CD4-positive, alpha-beta T cell treated with Interleukin-1 beta for 1 hour (primary cell): ENCODE measurements around the gene CCDC117.
"Not testable (repeated sequence)": the region's sequence is repeated elsewhere in the genome, so short reads cannot be mapped to it uniquely, and the experiment has no call there.

ENCODE experiments used
- DNase-seq, 2 donors: peaks; one replicate each; pipeline ENCODE4 v3.0.0-alpha.2; 2020 to 2022

The CCDC117 gene

GRCh38 chr22:28772633-28773460 is at the start of gene CCDC117:
TSS of gene CCDC117 (plus strand) at chr22:28772695. CDS start at chr22:28772850, 155 bp downstream.
- peak; percentile 94 to 95 for DNase-seq

DNA sequence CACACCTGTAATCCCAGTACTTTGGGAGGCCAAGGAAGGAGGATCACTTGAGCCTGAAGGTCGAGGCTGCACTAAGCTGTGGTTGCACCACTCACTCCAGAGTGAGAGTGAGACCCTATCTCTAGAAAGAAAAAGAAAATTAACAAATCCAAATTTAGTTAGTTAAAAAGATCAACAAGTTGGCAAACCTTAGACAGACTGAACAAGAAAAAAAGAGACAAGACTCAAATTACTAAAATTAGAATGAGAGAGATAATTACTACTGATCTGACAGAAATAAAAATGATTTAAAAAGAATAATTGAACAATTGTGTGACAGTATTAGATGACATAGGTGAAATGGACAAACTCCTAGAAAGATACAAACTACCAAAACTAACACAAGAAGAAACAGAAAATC is 44.5 kb upstream of the CCDC117 start:
- no peak for DNase-seq

DNA sequence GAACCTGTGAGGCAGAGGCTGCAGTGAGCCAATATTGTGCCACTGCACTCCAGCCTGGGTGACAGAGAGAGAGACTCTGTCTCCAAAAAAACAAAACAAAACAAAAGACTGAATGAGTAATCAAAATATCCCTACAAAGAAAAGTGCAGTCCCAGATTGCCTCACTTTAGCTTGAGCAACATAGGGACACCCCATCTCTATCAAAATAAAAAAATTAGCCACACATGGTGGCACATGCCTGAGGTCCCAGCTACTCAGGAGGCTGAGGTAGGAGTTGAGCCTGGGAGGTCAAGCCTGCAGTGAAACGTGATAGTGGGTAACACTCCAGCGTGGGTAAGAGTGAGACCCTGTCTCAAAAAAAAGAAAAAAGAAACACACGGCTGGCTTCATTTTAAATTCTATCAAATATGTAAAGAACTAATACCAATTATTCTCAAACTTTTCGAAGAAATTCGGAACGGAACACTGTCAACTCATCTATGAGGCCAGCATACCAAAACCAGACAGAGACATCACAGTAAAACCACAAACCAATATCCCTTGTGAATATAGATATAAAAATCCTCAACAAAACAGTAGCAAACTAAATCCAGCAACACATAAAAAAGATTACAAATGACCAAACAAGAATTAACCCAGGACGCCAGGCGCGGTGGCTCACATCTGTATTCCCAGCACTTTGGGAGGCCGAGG is 43.7 kb upstream of the CCDC117 start:
- no peak for DNase-seq

GRCh38 chr22:28730179-28730578 is 42.3 kb upstream of the CCDC117 start:
- no peak for DNase-seq

DNA sequence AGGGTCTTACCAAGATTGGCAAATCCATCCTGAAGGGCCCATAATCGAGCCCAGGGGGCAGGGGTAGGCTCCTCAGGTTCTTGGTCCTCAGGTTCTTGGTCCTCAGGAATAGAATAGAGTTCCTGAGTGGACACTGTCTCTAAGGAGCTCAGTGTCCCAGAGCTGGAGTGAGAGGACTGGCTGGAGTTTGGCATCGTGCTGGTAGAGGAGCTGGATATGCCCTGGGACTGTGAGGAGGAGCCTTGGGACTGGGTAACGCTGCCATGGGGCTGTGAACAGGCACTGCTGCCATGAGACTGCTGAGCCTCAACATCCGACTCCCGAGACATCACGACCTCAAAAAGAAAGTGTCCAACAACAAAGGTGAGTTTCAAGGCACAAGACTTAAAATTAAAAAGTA is 38.1 kb upstream of the CCDC117 start:
- DNase-seq: no peak

GRCh38 chr22:28736301-28737155 is 36.0 kb upstream of the CCDC117 start:
- DNase-seq: no peak

DNA sequence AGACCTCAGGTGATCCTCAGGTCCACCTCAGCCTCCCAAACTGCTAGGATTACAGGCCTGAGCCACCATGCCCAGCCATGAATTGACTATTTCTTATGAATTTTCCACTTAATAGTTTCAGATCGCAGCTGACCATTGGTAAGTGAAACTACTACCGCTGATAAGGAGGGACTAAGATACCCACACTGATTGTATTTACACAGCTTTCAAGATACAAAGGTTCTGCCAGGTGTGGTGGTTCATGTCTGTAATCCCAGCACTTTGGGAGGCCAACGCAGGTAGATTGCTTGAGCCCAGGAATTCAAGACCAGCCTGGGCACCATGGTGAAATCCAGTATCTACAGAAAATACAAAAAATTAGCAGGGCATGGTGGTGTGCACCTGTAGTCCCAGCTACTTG is 34.8 kb upstream of the CCDC117 start:
- DNase-seq: no peak

DNA sequence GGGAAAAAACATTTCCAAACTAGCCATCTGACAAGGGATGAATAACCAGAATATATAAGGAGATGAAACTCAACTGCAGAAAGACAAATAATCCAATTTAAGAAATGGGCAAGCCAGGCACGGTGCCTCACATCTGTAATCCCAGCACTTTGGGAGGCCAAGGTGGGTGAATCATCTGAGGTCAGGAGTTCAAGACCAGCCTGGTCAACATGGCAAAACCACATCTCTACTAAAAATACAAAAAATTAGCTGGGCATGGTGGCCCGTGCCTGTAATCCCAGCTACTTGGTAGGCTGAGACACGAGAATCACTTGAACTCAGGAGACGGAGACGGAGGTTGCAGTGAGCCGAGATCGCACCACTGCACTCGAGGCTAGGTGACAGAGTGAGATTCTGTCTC is 33.6 kb upstream of the CCDC117 start:
- DNase-seq: not testable (repeated sequence)

GRCh38 chr22:28741200-28741784 is 31.2 kb upstream of the CCDC117 start:
- no peak for DNase-seq

- DNase-seq: peak; percentile 98
Observed at GRCh38 chr22:28741785-28742561, 30.5 kb upstream of the CCDC117 start, which contains the start of the genes CHEK2 and HSCB. TSS of gene CHEK2 (minus strand) at chr22:28741820. CDS start at chr22:28734721, 7,099 bp downstream. TSS of gene HSCB (plus strand) at chr22:28742039. CDS start at chr22:28742096, 57 bp downstream.

DNA sequence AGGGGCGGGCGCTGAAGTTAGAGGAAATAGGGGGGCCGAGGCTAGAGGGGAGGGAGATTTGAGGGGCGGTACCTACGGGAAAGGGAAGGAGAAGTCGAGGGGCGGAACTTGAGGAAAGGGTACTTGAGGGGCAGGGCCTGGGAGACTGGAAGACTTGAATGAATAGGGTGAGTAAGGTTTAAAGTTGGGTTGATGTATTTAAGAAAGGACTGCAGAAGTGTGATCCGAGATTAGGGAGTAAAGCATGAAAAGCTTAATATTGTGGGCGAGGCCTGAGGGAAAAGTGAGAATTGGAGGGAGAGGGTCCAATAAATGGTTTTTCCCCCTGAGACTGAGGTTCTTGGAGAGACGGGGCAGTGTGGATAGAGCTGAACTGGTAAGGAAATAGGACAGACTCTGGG is 29.9 kb upstream of the CCDC117 start:
- DNase-seq: no peak

- no peak for DNase-seq
Observed at GRCh38 chr22:28743852-28744251, 28.6 kb upstream of the CCDC117 start.

GRCh38 chr22:28750471-28750881 is 22.0 kb upstream of the CCDC117 start:
- no peak for DNase-seq

DNA sequence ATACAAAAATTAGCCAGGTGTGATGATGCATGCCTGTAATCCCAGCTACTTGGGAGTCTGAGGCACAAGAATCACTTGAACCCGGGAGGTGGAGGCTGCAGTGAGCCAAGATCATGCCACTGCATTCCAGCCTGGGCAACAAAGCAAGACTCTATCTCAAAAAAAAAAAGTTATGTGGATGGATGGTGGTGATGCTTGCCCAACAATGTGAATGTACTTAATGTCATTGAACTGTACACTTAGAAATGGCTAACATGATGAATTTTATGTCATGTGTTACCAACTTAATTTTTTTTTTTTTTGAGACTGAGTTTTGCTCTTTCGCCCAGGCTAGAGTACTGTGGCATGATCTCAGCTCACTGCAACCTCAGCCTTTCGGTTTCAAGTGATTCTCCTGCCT is 18.0 kb upstream of the CCDC117 start:
- not testable (repeated sequence) for DNase-seq

GRCh38 chr22:28759861-28760560 is 12.5 kb upstream of the CCDC117 start:
- no peak for DNase-seq

GRCh38 chr22:28761449-28761755 is 11.1 kb upstream of the CCDC117 start:
- no peak for DNase-seq

DNA sequence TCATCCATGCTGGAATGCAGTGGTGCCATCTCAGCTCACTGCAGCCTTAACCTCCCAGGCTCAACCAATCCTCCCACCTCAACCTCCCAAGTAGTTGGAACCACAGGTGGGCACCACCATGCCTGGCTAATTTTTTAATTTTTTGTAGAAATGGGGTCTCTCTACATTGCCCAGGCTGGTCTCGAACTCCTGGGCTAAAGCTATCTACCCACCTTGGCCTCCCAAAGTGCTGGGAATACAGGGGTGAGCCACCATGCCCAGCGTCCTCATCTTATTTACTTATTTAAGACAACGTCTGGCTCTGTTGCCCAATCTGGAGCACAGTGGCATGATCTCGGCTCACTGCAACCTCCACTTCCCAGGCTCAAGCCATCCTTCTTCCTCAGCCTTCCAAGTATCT is 10.5 kb upstream of the CCDC117 start:
- not testable (repeated sequence) for DNase-seq

DNA sequence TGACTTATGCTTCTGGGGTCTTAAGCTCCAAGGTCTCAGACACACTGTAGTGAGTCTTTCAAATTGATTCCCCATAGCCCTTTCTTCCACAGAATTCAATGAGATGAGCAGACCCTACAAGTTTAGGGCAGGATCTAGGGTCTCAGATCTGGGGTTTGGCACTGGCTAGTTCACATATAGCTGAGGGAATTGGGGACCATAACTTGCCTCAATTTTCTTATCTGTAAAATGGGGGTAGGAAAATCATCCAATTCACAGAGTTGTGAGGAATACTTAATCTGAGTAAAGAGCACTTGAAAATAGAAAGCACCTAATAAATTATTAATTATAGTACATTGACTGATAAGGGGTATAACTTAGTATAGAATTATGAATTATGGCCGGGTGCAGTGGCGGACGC is 5.9 kb upstream of the CCDC117 start:
- DNase-seq: no peak

DNA sequence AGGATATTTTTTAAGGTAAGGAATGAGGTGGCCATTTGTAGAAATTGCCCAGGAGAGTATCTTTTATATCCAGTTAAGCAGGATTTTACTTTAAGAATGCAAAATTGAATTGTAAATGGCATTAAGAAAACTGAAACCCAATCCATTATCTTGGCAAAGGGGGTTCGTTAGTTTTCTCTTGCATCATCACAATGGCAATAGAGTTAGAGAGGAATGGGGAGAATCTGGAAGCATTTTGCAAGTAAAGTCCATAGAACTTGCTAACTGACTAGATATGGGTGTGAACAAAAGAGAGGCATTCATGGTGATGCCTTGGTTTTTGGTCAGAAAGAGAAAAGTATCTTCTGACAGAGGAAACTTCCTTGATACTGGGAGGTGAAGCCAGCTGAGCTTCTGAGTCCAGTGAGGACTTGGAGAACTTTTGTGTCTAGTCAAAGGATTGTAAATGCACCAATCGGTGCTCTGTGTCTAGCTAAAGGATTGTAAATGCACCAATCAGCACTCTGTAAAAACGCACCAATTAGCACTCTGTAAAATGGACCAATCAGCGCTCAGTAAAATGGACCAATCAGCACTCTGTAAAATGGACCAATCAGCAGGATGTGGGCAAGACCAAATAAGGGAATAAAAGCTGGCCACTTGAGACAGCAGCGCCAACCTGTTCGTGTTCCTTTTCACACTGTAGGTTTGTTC is 3.6 kb upstream of the CCDC117 start:
- DNase-seq: peak in 1 of 2 donors; percentile 21

- no peak for DNase-seq
Observed at GRCh38 chr22:28769394-28770085, 3.0 kb upstream of the CCDC117 start.
